Aorta (tissue), 5 donors: ENCODE data around the gene STIM1. TPM values are rescaled to one million over a fixed set of nuclear protein-coding genes. Genes with fewer than 3 reads are reported as not detected.
A peak's percentile ranks its signal among the peaks of the same experiment; 100 is the strongest.

Source experiments
- ATAC-seq: fragments of 200-7000 bp; cut with Tn5 transposase; one replicate; pipeline ENCODE4 v1.9.1; 2022; ENCODE audit warnings: moderate library complexity; ENCODE audit not compliant: low FRiP score
- DNase-seq, 2 donors: peaks; one replicate each; pipeline ENCODE4 v3.0.0-alpha.2; 2020
- H3K27ac ChIP-seq, 2 donors: one replicate each; pipeline ENCODE4 v1.5.1; 2013; ENCODE audit warnings: low read length in 2 of 2, mild to moderate bottlenecking in 2 of 2, moderate library complexity in 2 of 2, control low read depth in 1 of 2, inconsistent platforms in 1 of 2, low read depth in 1 of 2
- H3K27me3 ChIP-seq, 2 donors: one replicate each; pipeline ENCODE4 v1.6.1; 2013; ENCODE audit warnings: control low read depth in 1 of 2, low read length in 1 of 2, mild to moderate bottlenecking in 1 of 2, moderate library complexity in 1 of 2; ENCODE audit not compliant: insufficient read depth in 2 of 2, control insufficient read depth in 1 of 2
- H3K36me3 ChIP-seq, 2 donors: one replicate each; pipeline ENCODE4 v1.6.1; 2013; ENCODE audit warnings: control low read depth in 1 of 2, low read length in 1 of 2, mild to moderate bottlenecking in 1 of 2; ENCODE audit not compliant: insufficient read depth in 2 of 2, control insufficient read depth in 1 of 2
- H3K4me1 ChIP-seq, 2 donors: one replicate each; pipeline ENCODE4 v1.6.1; 2013; ENCODE audit warnings: low read length in 2 of 2, control low read depth in 1 of 2, mild to moderate bottlenecking in 1 of 2, moderate library complexity in 1 of 2; ENCODE audit not compliant: insufficient read depth in 2 of 2, control insufficient read depth in 1 of 2
- H3K4me3 ChIP-seq, 2 donors: one replicate each; pipeline ENCODE4 v1.5.1; 2013; ENCODE audit warnings: low read length in 2 of 2, control low read depth in 1 of 2, mild to moderate bottlenecking in 1 of 2
- H3K9me3 ChIP-seq: one replicate; pipeline ENCODE4 v1.6.1; 2013; ENCODE audit warnings: mild to moderate bottlenecking, low read length; ENCODE audit not compliant: control insufficient read depth
- WGBS, 2 donors: extraction: QIAGEN DNeasy Blood & Tissue Kit; methylation state at CpG; one replicate each; pipeline ENCODE4 v1.1.7; 2013; 5-methylcytosine and 5-hydroxymethylcytosine counted together
- intact Hi-C, 2 donors: fragments of 100-400 bp; cut with DNase I; formaldehyde crosslinking; loops; one replicate each; pipeline versions ENCODE4 v1.14.2 to v1.15.0; 2022
- polyA plus RNA-seq, 2 donors: library from polyadenylated mRNA; stranded (reverse); fragments of 200-250 nt; gene quantifications; one replicate each; pipeline ENCODE4 v1.2.3, GENCODE V29; 2013
- total RNA-seq, 2 donors: library from RNA; stranded (reverse); fragmentation: NEBNext Ultra II Directional; extraction: Animal tissue kit (Norgen Biotek cat#: 25700); gene quantifications; one replicate each; pipeline ENCODE4 v1.2.1, GENCODE V29; 2021
- donor health status: healthy with polysubstance abuse.
- donor health status: Bipolar disorder and iron deficiency.
- donor health status: DM: no; HTN: no; CAD: no.
- donor health status: DM: no; HTN: no; CAD: no.
- donor health status: DM: yes; HTN: yes; CAD: no.

Gene STIM1
- total and polyA plus RNA-seq, 4 donors = 14.9 to 69.5 (median 48.8) TPM

GRCh38 chr11:4066910-4067309 lies 211.4 kb downstream of the STIM1 start:
- H3K27me3 ChIP-seq = no peaks in the 10 kb centered on the region
- H3K4me1 ChIP-seq = peaks cover 4 to 7% of the 10 kb centered on the region in 2 donors
- H3K27ac ChIP-seq = no peak overlapping the region
- no peaks in the 10 kb centered on the region for H3K9me3 ChIP-seq
- H3K36me3 ChIP-seq = no peaks in the 10 kb centered on the region
- ATAC-seq (no peak), DNase-seq (no peak)
- 76 to 80% methylated on average over 5 of the region's 5 CpGs for WGBS, 2 donors
- intact Hi-C loops = loop anchor here in 1 of 2 donors (10.0 kb wide), 1 partner anchor 122 kb away; no protein-coding TSS in a partner anchor
- H3K4me3 ChIP-seq = no peak overlapping the region

GRCh38 chr11:4068962-4069361 lies 213.5 kb downstream of the STIM1 start:
- Histone ChIP-seq H3K4me3 (no peak overlapping the region), H3K9me3 (no peaks in the 10 kb centered on the region), H3K27me3 (no peaks in the 10 kb centered on the region), H3K4me1 (peaks cover 4 to 7% of the 10 kb centered on the region in 2 donors), H3K27ac (peak overlapping the region in 1 of 2 donors; percentile 48), H3K36me3 (no peaks in the 10 kb centered on the region)
- 75 to 79% methylated on average over 1 of the region's 1 CpG for WGBS, 2 donors
- ATAC-seq (no peak), DNase-seq (no peak)
- intact Hi-C loops = loop anchor here in 1 of 2 donors (10.0 kb wide), 1 partner anchor 124 kb away; no protein-coding TSS in a partner anchor

DNA sequence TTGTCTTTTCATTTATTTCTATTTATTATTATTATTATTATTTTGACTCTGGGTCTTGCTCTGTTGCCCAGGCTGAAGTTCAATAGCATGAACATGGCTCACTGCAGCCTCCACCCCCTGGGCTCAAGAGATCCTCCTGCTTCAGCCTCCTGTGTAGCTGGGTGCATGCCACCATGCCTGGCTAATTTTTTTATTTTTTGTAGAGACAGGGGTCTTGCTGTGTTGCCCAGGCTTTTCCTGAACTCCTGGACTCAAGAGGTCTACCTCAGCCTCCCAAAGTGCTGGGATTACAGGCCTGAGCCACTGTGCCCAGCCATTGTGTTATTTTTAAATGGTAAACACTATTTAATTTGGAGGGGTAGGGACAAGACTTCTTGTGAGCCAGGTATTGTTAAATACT lies 215.9 kb downstream of the STIM1 start:
- H3K9me3 ChIP-seq = no peaks in the 10 kb centered on the region
- intact Hi-C loops = no loop called here
- no peak for ATAC-seq
- no peak for DNase-seq
- H3K27me3 ChIP-seq = no peaks in the 10 kb centered on the region
- no peak overlapping the region for H3K4me3 ChIP-seq
- no peaks in the 10 kb centered on the region for H3K36me3 ChIP-seq
- H3K27ac ChIP-seq = no peak overlapping the region
- no peaks in the 10 kb centered on the region for H3K4me1 ChIP-seq

DNA sequence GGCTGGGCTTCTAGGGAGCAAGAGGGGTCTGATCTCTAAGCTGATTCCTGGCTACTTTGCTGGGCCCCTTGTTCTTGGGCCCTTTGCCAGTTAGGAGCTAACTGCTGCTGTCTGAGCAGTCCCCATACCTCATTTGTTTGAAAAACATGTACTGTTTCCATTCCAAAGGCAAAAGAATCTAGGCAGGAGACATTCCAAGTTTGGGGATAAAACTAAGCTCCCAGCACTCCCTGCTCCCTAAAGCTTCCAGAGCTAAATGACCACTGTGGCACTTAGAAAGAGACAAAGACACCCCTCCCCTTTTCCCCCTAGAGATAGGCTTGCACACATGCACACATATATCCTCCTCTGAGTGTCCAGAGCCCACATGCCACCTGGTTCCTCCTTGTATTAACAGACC lies 216.4 kb downstream of the STIM1 start:
- Histone ChIP-seq H3K4me1 (no peaks in the 10 kb centered on the region), H3K9me3 (no peaks in the 10 kb centered on the region), H3K36me3 (no peaks in the 10 kb centered on the region), H3K27me3 (no peaks in the 10 kb centered on the region), H3K27ac (no peak overlapping the region), H3K4me3 (no peak overlapping the region)
- DNase-seq = no peak
- intact Hi-C loops = loop anchor here (1.0 kb wide), 2 partner anchors 219 to 223 kb away; no protein-coding TSS in a partner anchor
- ATAC-seq = no peak

DNA sequence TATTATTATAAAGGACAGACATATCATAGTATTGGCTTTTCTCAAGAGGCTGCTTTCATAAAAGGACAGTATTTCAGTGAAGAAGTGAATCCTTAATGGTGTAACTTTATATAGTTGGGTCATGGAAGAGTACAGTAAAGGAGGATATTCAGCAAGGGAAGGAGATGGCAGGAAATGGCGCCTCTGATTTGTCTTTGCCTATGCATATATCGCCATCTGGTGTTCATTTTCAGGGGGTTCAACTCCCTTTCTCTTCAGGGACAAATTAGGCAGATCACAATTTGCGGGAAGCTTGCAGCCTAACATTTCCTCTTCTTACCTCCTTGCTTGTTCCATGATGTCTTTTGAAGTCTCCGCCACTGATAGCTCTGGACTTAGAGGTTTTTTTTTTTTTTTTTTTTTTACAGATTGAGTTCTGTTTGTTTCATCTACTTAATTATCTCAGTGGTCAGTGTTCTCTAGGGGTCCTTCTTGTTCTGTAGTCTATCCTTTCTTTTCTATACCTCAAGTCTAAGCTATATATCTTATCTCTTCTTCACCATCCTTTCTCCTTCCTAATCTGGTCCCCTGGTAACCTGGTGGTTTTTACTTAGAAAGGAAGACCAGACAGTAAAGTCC lies 217.3 kb downstream of the STIM1 start:
- H3K36me3 ChIP-seq = no peaks in the 10 kb centered on the region
- DNase-seq (no peak), ATAC-seq (peak; percentile 90)
- H3K27me3 ChIP-seq = no peaks in the 10 kb centered on the region
- intact Hi-C loops = loop anchor here (1.0 kb wide), 2 partner anchors 219 to 223 kb away; no protein-coding TSS in a partner anchor
- H3K4me3 ChIP-seq = no peak overlapping the region
- no peak overlapping the region for H3K27ac ChIP-seq
- no peaks in the 10 kb centered on the region for H3K9me3 ChIP-seq
- H3K4me1 ChIP-seq = no peaks in the 10 kb centered on the region
- 9 to 18% methylated on average over 4 of the region's 4 CpGs for WGBS, 2 donors

- H3K9me3 ChIP-seq = no peaks in the 10 kb centered on the region
- WGBS, 2 donors = 83 to 88% methylated on average over 7 of the region's 7 CpGs
- H3K4me1 ChIP-seq = no peaks in the 10 kb centered on the region
- no peaks in the 10 kb centered on the region for H3K27me3 ChIP-seq
- intact Hi-C loops = no loop called here
- H3K36me3 ChIP-seq = no peaks in the 10 kb centered on the region
- DNase-seq = no peak
- no peak overlapping the region for H3K4me3 ChIP-seq
- H3K27ac ChIP-seq = no peak overlapping the region
- ATAC-seq = no peak
These were observed 218.8 kb downstream of the STIM1 start for GRCh38 chr11:4074266-4074665.

GRCh38 chr11:4076774-4077173 lies 221.3 kb downstream of the STIM1 start:
- no peaks in the 10 kb centered on the region for H3K9me3 ChIP-seq
- WGBS, 2 donors = 62 to 70% methylated on average over 1 of the region's 1 CpG

GRCh38 chr11:4083198-4083597 lies 227.7 kb downstream of the STIM1 start:
- DNase-seq = no peak

More at GRCh38 chr11:4076774-4077173, 221.3 kb downstream of the STIM1 start:
- Histone ChIP-seq H3K4me1 (no peaks in the 10 kb centered on the region), H3K27me3 (no peaks in the 10 kb centered on the region), H3K36me3 (peaks cover 1 to 2% of the 10 kb centered on the region in 2 donors), H3K27ac (no peak overlapping the region), H3K4me3 (no peak overlapping the region)
- ATAC-seq (no peak), DNase-seq (no peak)
- intact Hi-C loops = no loop called here

GRCh38 chr11:4084406-4085125 lies 229.1 kb downstream of the STIM1 start:
- intact Hi-C loops = no loop called here
- Histone ChIP-seq H3K36me3 (peaks cover 5 to 7% of the 10 kb centered on the region in 2 donors), H3K27me3 (no peaks in the 10 kb centered on the region), H3K4me3 (no peak overlapping the region), H3K9me3 (no peaks in the 10 kb centered on the region), H3K4me1 (no peaks in the 10 kb centered on the region), H3K27ac (no peak overlapping the region)
- DNase-seq (no peak), ATAC-seq (no peak)
- 76 to 81% methylated on average over 12 of the region's 12 CpGs for WGBS, 2 donors

More at GRCh38 chr11:4083198-4083597, 227.7 kb downstream of the STIM1 start:
- no peak overlapping the region for H3K4me3 ChIP-seq
- ATAC-seq = no peak
- intact Hi-C loops = no loop called here
- WGBS, 2 donors = 83 to 84% methylated on average over 9 of the region's 9 CpGs
- no peaks in the 10 kb centered on the region for H3K9me3 ChIP-seq
- peaks cover 5 to 7% of the 10 kb centered on the region in 2 donors for H3K36me3 ChIP-seq
- no peaks in the 10 kb centered on the region for H3K4me1 ChIP-seq
- H3K27ac ChIP-seq = no peak overlapping the region
- no peaks in the 10 kb centered on the region for H3K27me3 ChIP-seq
